HL-60/S4 treated with retinoic acid at 250 ng/mL for 4 days and 3 days (cell line): Measurements from ENCODE around the gene TEKT5.

Experiments used
- in situ Hi-C: fragments of 300-500 bp; cut with MboI; formaldehyde crosslinking; loops from 2 replicates; pipeline ENCODE4 v1.7.0; 2022; ENCODE audit warnings: low sequenced_read_pairs

The TEKT5 gene

GRCh38 chr16:10694830-10695229 is at the start of gene TEKT5:
TSS of gene TEKT5 (minus strand) at chr16:10694930. CDS start at chr16:10694873, 57 bp downstream.
- in situ Hi-C loops: no loop called here

DNA sequence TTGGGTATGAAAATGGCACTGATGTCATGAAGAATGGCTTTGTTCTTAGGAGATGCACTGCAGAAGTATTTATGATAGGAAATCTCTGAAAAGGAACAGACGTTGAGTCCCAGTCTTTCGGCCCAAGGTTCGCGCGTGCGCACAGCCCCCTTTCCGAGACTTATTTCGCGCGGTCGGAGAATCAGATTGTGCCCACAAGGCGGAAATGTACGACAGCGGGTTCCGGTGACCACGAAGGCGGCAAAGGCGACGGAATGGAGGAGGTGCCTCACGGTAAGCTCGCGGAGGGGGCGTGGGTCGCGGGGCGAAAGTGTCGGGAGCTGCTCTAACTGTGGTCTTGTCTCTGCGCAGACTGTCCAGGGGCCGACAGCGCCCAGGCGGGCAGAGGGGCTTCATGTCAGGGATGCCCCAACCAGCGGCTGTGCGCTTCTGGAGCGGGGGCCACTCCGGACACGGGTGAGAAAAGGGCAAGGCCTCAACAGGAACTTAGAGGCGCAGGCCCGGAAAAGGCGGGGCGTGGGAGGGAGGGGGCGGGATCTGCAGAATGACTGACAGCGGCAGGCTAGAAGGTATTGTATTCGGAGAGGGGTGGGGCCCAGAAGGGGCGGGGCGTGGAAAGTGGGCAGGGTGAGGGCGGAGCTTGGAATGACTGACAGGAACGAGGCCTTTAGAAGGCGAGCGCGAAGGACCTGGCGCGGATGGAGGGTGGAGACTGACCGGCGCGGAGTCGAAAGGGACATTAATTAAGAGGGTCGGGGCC is 49.1 kb upstream of the TEKT5 start, which contains the start of gene NUBP1:
NUBP1 (plus strand) TSS at position 233 of the 760 bp plus-strand sequence; CDS start at position 255, 22 bp downstream.
- in situ Hi-C loops: loop anchor here (10.0 to 25.0 kb wide), 2 partner anchors 171 to 481 kb away; no protein-coding TSS in a partner anchor

GRCh38 chr16:10743227-10743609 is 48.5 kb upstream of the TEKT5 start:
- in situ Hi-C loops: loop anchor here (10.0 to 25.0 kb wide), 2 partner anchors 172 to 481 kb away; no protein-coding TSS in a partner anchor

DNA sequence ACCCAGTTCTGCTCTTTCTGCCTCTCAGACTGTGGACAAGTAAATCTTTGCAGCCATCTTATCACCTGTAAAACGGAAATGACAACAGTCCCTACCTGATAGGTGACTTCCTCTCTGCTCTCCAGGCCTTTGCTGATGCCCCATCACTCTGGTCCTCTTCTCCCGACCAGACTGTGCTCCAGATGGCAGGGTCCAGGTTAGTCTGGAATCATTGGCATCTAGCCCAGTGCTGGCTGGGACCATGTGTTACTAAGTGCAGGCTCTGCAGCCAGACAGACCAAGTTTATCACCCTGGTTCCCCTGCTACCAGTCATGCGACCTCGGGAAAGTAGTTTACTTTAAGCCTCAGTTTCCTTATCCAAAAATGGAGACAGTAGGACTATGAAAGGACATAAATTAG is 47.1 kb upstream of the TEKT5 start:
- in situ Hi-C loops: loop anchor here (10.0 to 25.0 kb wide), 2 partner anchors 173 to 480 kb away; no protein-coding TSS in a partner anchor

GRCh38 chr16:10741249-10741648 is 46.5 kb upstream of the TEKT5 start:
- in situ Hi-C loops: loop anchor here (10.0 to 25.0 kb wide), 2 partner anchors 174 to 479 kb away; no protein-coding TSS in a partner anchor

DNA sequence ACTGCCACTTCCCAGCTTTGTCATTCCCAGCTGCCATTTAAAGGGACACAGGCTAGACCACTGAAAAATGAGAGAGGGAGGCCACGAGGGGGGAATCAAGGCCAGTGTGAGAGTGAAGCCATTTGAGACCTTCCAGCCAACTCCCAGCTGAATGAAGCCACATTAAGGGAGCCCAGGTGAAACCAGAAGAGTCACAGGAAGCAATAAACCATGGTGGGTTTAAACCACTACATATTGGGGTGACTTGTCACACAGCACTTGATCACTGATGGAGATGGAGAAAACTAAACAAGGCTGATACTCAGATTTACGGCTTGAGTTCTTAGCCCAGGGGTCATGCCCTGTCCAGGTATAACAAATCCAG is 46.1 kb upstream of the TEKT5 start:
- in situ Hi-C loops: loop anchor here (10.0 to 25.0 kb wide), 2 partner anchors 174 to 479 kb away; no protein-coding TSS in a partner anchor

DNA sequence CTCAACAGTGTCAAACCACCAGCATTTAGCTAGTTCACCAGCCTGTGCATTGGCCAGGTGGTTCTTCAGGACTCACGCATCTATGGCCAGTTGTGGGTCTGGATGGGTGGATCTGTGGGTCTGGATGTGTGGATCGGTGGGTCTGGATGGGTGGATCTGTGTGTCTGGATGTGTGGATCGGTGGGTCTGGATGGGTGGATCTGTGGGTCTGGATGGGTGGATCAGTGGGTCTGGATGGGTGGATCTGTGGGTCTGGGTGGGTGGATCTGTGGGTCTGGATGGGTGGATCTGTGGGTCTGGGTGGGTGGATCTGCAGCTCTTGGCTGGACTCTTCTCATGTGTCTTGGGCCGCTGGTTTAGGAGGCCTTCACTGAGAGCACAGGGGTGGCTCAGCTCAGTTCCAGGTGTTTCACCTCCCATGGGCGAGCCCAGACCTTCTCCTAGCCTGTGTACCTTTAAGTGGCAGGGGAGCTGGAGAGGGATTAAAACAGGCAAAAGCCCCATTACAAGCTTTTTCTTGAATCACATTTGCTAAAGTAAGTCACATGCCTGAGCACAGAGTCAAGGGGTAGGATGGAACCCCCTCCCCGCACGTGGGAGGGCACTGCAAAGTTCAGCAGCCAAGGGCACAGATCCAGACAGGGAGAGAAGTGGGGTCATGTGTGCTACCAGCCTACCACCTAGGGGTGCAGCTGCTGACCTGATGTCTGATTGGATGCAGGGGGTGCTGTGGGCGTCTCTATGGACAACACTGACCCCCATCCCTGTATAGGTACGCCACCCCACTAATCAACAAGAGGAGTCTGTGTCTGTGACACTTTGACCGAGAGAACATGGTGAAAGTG is 45.5 kb upstream of the TEKT5 start:
- in situ Hi-C loops: loop anchor here (10.0 to 25.0 kb wide), 3 partner anchors 175 to 478 kb away; no protein-coding TSS in a partner anchor

GRCh38 chr16:10738231-10739077 is 43.7 kb upstream of the TEKT5 start:
- in situ Hi-C loops: loop anchor here (10.0 to 25.0 kb wide), 2 partner anchors 224 to 476 kb away; no protein-coding TSS in a partner anchor

GRCh38 chr16:10737068-10737625 is 42.4 kb upstream of the TEKT5 start:
- in situ Hi-C loops: loop anchor here (10.0 to 25.0 kb wide), 2 partner anchors 222 to 475 kb away; no protein-coding TSS in a partner anchor

DNA sequence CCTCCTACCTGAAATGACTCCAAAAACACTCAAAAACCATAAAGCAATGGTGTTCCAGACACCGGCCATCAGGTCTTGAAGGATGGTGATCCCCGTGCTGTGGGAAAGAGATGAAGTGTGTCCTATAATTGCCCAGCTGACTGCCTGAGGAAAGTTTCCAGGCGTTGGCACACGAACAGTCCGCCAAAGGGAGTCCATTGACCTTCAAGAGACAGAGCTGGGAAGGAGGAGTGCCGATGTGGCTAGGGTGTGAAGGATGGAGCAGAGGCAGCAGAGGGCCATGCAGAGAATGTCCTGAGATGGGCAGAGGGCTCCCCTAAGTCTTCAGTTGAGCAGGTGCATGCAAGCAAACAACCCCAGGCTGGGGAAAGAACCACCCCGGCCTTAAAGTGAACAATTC is 37.1 kb upstream of the TEKT5 start:
- in situ Hi-C loops: loop anchor here (10.0 to 25.0 kb wide), 2 partner anchors 217 to 469 kb away; no protein-coding TSS in a partner anchor

DNA sequence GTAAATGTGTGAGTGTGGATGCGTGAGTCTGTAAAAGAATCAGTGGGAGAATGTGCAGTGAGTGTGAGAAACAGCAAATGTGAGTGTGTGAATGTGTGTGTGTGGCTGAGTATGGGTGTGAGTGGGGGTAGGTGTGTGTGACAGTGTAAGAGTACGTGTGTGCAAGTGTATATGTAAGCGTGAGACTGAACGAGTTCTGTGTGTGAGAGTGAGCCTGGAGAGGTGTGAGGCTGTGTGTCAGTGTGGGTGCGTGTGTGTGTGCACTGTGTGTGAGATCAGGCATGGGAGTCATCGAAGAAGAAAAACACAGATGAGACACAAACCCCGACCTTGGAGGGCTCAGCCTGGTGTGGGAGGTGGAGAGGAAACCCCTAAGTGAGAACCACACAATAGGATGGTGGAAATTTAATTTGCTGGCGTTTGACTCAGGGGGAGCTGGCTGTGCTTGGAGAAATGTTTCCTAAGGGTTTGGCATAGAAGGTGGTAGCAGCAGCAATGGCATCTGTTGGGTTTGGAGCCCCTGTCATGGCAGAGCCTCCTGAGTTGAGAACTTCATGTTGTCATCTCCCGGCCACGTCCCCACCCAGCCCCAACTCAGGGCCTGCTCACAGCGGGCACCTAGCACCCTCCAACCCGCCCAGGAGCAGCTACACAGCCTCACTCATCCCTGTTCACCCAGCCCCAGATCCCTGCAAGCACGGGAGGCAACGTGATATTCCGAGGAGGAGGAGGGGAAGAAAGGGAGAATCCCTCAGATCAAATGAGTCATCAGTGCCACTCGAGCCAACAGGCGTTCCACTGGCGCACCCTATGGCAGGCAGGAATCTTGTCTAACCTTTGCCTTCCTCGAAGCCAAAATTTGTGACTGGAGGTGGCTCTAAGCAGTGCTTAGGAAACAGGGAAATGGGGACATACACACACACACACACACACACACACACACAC is 34.6 kb upstream of the TEKT5 start:
- in situ Hi-C loops: loop anchor here (10.0 to 25.0 kb wide), 2 partner anchors 215 to 467 kb away; no protein-coding TSS in a partner anchor

DNA sequence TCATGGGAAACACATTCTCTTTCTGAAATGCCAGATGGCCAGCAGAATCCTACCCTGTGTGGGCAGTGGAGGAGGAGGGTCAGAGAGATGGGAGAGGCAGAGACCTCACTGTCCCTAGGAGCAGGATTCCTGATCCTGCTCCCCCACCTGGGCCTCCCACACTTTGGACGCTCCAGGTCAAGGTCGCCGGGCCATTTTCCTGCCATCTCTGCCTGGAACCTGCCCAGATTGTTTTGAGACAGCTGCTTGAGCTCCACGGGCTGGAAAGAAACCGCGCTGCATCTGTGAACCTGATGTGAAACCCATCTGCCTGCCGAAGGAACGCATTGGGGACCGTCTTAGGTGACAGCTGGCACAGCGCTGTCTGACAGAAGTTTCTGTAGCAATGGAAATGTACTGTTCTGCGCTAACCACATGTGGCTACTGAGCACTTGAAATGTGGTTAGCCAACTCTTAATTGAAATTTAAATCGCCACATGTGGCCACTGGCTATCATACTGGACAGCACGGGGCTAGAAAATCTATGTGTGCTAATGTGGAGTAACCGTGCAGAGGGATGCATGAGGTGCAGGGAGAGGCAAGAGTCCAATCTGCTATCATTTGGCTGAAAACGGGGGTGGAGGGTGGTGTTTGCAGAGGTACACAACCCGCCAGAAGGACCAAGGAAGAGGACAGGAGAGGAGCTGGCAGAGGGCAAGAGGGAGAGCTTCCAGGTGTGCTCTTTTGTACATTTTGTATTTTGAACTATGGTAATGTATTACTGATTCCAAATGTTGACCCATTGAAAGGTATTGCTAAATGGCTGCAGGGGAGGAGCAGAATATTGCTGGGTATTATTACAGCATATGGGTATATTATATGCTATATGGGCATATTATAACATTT is 33.5 kb upstream of the TEKT5 start:
- in situ Hi-C loops: loop anchor here (25.0 kb wide), 1 partner anchor 466 kb away; no protein-coding TSS in a partner anchor

- in situ Hi-C loops: no loop called here
These were observed 14.2 kb upstream of the TEKT5 start for GRCh38 chr16:10708969-10709368.

- in situ Hi-C loops: no loop called here
These were observed 5.0 kb upstream of the TEKT5 start for GRCh38 chr16:10699756-10700155.

DNA sequence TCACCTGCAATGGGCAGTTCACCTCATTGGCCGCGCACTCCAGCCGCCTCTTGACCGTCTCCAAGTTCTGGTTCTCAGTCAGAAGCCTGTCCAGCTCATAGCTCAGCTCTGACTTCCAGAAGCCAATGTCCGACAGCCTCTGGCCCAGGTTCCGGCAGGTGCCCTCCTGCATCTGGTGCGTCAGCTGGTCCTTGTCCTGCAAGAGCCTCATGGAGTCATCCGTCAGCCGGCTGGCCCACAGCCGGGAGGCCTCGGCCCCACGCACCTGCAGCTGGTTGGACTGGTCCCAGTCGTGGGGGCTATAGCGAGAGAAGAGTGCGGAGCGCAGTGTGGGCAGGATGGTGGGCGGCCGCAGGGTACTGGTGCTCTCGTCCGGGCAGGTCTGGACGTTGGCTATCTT is 424 bp downstream of the TEKT5 start:
- in situ Hi-C loops: no loop called here

GRCh38 chr16:10693889-10694288 is 841 bp downstream of the TEKT5 start:
- in situ Hi-C loops: no loop called here

GRCh38 chr16:10692470-10692869 is 2.3 kb downstream of the TEKT5 start:
- in situ Hi-C loops: no loop called here

- in situ Hi-C loops: no loop called here
These were observed 6.0 kb downstream of the TEKT5 start for GRCh38 chr16:10688726-10689125.
